Hematopoietic multipotent progenitor cell treated with erythropoietin and hydrocortisone succinate and interleukin-3 and kit ligand, for 8 days (in vitro differentiated cells): ENCODE measurements around the gene ARHGEF10L.

Experiments used
- DNase-seq: peaks from one replicate; pipeline ENCODE4 v3.0.0-alpha.2; 2015

The ARHGEF10L gene

DNA sequence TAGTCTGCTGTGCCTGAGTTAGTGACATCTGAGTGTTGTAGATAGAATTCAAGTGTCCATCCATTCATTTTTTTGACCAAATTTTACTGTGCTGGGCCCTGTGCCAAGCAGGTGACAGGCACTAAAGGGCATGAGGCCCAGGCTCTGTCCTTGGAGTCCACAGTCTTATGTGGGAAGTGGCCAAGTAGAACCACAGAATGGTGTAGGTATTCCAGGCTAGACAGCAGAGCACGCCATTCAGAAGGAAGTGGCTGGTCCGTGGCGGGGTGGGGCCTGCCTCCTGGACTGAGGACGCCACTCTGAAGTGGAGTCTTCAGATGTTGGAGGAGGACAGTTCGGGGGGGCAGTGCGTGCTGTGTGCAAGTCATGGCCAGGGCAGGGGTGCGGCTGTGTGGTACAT is 146.8 kb downstream of the ARHGEF10L start:
- DNase-seq: no peak

DNA sequence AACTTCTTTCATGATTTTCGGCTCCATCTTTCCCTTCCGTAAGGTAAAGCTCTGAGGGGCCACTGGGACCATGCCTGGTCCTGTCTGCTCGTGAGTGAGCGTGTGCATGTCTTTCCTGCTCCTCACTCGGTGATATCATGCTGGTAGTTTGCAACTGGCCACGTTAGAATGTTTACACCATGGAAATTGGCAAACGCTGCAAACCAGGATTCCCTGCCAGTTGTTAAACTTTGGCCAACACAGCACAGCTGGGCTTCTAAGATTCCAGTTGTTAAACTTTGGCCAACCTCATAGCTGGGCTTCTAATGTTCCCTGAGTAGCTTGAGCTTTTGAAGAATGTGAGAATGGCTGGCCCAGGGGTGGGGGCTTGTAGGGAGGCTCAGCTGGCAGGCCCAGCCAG is 147.6 kb downstream of the ARHGEF10L start:
- no peak for DNase-seq

DNA sequence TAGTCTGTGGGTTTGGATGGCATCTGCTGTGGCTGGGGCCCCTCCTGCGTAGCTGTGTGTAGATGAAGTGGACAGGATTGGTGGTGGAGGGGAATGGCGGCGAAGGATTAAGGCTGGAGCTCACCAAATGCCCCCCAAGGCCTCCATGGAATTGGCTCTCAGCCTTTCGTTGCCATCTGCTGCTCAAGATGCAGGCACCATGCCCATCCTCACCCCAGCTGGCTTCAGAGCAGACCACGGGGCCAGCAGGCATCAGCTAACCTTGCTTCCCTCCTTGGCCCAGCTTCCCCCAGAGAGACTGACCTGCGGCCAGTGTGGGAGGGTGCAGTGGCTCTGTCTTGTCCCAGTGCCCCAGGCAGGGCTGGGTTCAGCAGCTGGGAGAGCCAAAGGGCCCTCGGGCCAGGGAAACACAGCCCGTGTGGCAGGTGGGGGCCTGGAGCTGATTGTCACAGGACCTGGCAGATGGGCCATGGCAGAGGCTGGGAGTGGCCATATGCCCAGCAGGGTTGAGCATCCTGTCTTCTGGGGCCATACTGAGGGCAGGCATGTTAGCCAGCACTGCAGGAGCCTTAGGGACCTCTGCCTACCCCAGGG is 148.8 kb downstream of the ARHGEF10L start:
- DNase-seq: no peak

DNA sequence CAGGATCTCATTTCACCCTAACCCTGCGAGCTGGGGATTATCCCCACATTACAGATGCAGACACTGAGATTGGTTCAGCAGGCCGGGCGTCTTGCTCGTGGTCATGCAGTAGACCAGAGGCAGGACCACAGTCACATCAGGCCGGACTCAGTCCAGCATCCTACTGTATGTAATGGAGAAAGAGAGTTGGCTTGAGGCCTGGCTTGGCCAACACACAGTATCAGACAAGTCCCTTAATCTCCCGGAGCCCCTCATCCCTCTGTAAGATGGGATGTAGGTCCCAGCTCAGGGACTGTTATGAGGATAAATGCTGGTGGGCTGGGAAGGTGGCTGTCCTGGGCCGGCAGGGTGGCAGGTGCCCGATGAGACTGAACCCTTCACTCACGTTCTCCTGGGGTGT is 149.5 kb downstream of the ARHGEF10L start:
- DNase-seq: no peak

DNA sequence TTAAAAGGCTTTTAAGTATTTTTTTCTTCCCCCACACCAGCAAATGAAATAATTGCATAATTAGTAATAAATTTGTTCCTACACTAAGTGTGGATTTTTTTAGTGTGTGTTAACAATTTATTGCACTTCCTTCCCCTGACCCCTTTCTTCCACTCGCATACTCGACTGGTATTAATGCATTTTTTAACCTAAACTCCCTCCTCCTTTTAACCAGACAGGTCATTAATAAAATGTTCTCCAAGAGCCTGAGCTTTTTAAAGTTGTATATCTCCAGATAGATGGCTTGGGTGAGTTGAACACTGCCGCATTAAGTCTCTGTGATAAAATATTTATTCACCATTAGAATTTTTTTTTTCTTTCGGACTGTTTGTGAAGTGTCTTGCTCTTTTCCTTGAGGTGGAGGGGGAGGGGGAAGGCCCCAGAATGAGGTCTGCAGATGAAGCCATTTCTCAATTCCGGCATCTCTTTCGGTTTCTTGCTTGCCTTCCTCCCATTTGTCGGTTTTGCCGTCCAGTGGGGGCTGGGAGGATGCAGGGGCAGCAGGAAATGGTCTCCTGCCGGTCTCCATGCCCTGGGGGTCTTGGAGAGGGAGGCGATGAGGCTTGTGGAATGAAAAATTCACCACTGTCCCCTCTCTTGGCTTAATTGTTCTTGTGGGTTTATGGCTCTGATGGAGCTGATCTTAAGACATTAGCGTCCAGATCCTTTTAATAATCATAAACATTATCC is 151.6 kb downstream of the ARHGEF10L start:
- DNase-seq: no peak

DNA sequence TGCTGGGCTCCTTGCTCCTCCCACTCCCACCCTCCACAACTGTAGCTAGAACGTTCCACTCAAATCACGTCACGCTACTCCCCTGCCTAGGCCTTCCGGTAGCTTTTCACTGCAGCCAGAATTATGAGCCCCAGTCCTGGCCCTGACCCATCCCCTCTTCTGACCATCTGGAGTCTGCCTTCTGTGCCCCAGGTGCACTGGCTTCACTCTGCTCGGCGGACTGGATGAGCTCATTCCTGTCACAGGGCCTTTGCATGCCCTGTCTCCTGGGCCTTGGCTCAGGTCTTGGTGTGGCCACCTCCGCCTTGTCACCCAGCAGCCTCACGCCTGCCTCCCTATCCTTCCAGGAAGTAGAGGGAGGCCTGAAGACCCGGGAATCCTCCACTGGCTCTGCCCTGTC is 153.1 kb downstream of the ARHGEF10L start:
- DNase-seq: no peak

DNA sequence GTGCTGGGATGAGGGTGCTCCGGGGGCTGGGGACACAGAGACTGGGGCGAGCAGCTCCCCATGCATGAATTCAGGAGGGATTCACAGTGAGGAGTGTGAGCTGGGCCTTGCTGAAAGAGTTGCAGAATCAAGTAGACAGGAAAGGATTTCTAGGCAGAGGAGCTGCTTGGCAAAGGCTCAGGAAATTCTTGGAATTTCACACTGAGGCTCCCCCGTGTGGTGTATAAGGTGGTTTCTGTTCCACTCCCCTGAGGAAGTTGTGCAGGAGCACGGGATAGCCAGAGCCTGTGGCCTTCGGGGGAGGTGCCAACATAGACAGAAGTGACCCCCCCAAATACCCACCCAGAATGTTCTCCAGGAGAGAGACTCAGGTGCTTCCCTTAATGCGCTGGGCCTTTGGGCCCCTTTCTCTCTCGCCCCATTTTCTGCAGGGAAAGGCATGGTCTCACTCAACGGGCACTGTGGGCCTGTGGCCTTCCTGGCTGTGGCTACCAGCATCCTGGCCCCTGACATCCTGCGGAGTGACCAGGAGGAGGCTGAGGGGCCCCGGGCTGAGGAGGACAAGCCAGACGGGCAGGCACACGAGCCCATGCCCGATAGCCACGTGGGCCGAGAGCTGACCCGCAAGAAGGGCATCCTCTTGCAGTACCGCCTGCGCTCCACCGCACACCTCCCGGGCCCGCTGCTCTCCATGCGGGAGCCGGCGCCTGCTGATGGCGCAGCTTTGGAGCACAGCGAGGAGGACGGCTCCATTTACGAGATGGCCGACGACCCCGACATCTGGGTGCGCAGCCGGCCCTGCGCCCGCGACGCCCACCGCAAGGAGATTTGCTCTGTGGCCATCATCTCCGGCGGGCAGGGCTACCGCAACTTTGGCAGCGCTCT is 157.2 kb downstream of the ARHGEF10L start:
- no peak for DNase-seq

DNA sequence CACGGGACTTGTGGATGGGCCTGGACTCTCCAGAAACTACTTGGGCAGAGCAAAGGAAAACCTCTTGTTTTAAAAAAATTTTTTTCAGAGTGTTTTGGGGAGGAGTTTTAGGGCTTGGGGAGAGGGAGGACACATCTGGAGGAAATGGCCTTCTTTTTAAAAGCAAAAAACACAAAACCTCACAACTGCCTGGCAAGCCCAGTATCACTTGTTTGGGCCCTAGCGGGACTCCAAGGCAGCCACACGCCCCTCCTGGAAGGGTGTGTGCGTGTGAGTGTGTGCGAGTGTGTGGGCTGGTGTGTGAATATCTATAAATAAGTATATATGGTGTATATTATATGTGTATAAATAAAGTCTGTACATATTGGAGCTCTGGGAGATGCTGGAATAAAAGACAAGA is 158.0 kb downstream of the ARHGEF10L start:
- no peak for DNase-seq

DNA sequence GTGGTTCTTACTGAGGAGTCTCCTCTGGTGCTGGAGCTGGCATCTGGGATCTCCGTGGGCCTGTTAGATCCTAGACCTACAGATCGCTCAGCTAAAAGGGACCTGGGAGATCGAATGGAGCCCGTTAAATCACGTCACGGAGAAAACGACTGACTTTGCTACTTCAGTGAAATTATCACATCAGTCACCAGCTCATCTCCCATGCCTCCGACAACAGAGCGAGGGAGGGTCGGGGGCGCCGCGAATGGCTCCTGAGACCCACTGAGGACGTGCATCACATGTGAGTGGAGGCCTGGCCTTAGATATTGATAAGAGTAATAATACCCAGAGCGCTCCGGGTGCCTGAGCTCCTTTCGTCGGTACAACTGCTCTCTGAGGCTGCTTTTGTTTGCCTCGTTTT is 160.1 kb downstream of the ARHGEF10L start:
- DNase-seq: no peak

DNA sequence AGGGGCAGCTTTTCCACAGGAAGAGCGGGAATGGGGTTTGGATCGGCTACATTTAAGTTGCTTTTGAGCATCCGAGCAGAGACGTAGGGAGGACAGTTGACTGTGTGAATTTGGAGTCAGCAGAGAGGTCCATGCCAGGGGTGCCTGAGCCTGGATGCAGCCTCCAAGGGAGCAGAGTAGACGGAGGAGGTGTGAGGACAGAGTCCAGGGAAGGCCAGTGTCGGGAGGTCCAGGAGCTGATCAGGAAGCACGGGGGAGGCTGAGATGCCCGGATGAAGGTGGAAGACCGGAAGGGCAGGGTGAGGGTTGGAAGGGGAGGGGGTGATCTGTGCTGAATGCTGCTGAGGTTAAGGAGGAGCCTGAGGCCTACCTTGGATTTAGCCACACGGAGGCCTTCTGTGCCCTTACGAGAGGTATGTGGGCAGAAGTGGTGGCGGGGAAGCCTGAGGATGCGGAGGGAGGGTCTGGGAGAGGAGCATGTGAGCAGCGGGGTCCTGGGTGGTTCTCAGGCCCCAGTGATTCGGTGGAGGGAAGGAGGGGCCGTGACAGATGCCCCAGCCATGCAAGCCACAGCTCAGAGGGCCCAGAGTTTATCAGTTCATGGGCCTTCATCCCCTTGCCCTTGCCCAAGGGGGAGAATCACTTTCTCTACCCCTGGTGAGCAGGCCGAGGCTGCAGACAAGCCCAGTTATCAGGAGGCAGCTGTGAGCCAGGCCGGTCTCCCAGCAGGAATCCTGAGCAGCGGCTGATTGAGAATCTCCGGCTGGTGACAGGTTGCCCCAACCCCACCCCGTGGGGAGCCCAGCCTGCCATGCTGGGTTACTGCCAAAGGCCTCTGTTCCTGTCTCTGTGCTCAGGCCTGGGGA is 161.7 kb downstream of the ARHGEF10L start:
- DNase-seq: no peak

DNA sequence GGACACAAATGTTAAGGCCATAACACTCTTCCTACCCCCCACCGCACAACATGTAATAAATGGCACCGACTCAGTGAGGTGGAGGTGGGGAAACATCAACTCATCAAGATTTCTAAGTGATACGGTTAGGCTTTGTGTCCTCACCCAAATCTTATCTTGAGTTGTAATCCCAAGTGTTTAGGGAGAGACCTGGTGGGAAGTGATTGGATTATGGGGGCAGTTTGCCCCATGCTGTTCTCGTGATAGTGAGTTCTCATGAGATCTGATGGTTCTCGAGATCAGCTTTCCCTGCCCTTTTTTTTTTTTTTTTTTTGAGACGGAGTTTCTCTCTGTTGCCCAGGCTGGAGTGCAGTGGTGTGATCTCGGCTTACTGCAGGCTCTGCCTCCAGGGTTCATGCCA is 164.7 kb downstream of the ARHGEF10L start:
- no peak for DNase-seq

DNA sequence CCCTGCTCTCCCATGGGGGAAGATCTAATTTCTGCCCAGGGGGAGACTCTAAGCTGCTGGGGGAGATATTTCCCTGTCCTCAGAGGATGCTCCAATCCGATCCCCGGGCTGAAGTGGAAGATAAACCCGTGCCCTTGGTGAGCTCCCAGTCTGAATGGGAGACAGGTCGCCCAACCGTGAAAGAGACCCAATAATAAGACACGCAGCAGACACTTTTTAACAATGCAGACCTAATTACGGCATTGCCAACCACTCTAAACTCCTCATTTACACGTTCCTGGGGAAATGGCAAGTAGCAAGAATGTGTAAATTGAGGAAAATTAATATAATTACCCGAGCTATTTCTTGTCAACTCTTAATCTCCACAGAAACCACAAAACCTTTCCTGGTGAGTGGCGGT is 166.9 kb downstream of the ARHGEF10L start:
- DNase-seq: no peak

DNA sequence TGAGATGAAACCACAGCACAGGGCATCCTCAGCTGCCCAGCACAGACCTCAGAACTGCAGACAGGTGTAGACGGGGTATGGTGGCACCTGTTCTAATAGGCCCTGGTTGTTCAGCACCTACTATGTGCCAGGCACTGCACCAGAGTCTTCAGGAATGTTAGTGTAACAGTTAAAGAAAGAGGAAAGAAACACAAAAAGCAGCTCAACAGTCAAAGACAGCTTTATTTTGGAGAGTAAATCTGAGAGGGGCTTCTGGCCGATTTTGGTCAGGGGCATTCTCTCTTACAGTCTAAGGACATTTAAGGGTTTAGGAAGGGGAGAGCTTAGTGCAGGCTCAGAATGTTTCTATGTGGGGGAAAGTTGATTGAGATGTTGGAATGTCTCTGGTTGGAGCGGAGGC is 170.5 kb downstream of the ARHGEF10L start:
- DNase-seq: no peak

DNA sequence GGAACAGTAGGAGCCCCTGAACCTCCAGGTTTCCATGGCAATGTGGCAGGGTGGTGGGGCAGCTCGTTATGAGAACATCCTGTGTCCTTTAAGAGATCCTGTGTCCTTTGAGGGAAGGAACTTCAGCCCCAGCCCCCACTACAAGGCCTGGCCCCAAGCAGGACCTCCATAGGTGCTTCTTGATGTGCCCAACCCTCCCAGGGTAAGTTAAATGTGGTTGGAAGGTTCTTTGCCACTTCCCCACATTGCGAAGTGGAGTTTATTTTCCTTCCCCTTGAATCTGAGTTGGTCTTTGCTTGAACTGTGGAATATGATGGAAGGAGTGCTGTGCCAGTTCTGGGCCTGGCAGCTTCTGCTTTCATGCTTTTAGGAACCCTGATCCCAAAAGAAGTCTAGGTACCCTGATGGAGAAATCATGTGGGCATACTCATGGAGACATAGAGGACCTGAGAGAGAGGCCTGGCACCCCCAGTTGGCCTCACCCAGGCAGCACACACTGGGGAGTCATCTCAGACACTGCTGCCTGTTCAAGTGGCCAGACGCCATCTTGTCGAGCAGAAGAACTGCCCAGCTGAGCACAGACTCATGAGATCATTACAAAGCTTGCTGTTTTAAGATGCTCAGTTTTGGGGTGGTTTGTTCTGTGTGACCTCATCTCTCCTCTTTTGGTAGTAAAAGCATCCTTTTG is 171.5 kb downstream of the ARHGEF10L start:
- DNase-seq: no peak

DNA sequence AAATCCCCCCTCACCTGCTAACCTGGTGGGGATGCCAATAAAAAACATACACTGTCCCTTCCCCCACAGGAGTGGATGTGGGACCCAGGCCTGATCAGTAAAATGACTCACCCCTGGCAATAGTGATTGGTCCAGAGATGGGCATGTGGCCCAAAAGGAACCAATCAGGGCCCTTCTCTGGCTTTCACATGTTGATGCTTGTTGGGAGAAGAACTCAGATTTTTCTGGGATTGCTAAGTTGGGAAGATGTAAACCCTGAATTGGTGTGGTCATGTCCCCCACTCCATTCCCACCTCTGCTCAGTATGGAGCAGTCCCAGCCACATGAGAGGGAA is 172.0 kb downstream of the ARHGEF10L start:
- DNase-seq: no peak

DNA sequence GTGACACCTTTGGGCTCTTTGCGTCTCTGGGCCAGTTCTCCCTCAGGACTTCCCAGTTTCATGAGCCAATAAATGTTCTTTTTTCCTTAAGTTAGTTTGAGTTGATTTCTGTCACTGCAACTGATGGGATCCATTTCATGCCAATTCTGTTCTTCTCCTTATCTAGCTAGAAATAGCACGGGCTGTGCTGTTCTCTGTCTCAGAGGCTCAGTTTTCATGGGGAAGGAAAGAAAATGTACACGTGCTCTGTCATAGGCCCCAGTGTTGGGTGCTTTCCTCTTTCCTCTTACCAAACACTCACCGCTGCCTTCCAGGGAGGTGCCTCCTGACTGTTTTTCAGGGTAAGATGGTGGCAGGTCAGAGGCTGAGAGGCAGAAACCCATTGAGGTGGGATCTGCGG is 172.4 kb downstream of the ARHGEF10L start:
- no peak for DNase-seq

DNA sequence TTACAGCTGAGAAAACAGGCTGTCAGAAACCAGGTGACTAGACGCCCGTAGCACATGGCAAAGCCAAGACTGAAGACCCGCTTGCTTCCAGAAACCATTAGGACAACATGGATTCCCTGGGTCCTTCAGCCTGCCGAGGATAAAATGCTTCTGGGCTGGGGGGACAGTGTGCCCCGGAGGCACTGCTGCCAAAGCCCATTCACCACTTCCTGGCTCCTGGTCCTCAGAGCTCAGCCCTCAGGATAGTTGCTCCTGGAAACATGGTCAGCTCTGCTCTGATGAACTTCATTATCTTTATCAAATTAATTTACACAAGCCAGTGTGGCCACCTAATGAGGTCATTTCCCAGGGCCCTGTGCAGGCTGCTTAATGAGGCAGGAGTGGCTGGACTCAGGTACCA is 174.5 kb downstream of the ARHGEF10L start:
- DNase-seq: no peak

DNA sequence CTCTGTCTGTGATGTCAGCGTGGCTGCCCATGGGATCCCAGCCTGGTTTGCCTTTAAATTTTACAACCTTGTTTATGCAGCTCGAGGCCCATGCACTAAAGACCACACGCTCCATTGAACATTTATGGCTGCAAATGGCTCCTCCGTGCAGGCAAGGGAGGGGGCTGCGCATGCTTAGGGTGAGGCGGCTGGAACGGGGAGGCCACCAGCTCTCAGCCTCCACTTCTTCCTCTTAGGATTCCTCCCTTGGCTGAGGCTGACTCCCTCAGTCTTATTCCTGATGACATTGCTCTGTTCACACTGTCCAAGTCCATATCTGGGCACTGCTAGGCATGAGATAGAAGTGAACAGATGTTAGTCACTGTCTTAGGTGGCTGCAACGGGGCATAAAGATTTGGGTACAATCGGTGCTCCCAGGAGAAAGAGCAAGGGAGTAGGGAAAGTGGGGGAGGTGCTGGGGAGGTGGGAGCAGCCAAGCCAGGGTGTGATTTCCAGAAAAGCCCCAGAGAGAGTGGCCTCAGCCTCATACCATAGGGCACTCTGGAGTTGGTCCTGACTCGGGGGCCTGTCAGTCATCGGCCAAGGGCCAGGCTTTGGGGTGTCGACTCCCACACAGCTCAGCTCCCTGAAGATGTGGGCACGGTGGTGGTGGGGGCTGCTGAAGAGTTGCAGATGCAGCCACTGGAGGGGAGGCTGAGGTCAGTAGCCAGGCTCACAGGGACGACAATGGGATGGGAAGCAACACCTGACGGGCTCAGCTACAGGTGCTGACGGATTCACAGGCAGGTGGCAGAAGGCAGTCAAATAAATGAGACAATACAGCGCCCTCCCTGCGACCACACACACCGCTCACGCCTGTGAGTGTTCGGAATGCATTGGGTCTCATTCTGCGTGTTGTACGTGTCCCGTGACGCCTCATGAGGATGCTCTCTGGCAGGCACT is 178.4 kb downstream of the ARHGEF10L start:
- no peak for DNase-seq

DNA sequence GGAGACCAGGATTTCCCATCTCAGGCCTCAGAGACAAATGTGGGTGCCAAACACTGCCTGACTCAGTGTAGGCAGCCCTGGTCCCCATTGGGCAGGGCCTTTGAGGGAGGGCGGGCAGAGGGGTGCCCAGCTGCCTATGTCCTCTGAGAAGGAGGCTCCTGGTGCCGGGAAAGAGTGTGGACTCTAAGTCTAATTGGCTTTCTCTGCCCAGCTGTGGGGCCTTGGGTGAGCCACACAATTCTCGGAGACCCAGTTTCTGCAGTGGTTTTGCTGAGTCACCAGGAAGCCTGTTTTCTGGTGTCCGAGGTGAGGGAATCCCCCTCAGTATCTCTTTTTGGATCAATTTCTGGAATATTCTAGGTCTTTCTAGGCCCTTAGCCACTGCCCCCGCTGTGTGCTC is 180.4 kb downstream of the ARHGEF10L start:
- no peak for DNase-seq

DNA sequence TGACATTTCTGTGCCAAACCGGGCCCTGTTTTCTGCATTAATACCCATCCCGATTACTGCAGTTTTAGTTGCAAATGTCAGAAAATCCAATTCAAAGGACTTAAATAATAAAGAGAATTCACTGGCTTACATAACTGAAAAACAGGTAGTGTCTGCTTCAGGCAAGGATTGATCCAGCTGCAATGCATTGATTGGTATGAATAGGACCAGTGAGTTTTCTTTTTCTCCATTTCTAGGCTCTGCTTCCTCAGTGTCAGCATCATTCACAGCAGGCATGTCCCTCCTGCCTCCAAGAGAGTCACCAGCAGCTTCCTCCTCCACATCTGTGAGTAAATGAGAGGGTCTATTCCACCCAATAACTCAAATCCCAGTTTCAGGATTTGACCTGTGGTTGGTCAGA is 181.9 kb downstream of the ARHGEF10L start:
- no peak for DNase-seq

DNA sequence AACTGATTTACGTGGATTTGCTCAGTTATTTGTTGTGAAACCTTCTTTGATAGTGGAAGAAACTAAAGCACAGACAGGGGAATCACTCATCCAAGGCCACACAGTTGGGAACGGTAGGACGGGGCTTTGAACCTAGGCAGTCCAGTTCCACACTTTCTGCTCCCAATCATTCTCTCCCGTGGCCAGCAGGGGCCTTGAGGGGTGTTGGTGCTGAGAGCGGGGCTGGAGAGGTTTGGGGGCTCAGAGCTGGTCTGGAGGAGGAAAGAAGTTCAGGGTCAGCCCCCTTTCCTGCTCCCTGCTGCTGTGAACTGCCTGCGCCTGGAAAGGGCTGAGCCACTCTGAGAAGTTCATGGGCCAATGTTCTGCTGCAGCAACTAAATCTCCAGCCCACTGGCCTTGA is 184.2 kb downstream of the ARHGEF10L start:
- DNase-seq: no peak
